Measurements from ENCODE around the gene DGKH.

Gene DGKH, protein sequence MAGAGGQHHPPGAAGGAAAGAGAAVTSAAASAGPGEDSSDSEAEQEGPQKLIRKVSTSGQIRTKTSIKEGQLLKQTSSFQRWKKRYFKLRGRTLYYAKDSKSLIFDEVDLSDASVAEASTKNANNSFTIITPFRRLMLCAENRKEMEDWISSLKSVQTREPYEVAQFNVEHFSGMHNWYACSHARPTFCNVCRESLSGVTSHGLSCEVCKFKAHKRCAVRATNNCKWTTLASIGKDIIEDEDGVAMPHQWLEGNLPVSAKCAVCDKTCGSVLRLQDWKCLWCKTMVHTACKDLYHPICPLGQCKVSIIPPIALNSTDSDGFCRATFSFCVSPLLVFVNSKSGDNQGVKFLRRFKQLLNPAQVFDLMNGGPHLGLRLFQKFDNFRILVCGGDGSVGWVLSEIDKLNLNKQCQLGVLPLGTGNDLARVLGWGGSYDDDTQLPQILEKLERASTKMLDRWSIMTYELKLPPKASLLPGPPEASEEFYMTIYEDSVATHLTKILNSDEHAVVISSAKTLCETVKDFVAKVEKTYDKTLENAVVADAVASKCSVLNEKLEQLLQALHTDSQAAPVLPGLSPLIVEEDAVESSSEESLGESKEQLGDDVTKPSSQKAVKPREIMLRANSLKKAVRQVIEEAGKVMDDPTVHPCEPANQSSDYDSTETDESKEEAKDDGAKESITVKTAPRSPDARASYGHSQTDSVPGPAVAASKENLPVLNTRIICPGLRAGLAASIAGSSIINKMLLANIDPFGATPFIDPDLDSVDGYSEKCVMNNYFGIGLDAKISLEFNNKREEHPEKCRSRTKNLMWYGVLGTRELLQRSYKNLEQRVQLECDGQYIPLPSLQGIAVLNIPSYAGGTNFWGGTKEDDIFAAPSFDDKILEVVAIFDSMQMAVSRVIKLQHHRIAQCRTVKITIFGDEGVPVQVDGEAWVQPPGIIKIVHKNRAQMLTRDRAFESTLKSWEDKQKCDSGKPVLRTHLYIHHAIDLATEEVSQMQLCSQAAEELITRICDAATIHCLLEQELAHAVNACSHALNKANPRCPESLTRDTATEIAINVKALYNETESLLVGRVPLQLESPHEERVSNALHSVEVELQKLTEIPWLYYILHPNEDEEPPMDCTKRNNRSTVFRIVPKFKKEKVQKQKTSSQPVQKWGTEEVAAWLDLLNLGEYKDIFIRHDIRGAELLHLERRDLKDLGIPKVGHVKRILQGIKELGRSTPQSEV

GRCh38 chr13:42048342-42048683 lies at the start of gene DGKH:
Gene DGKH, plus strand, starts transcription at chr13:42048648. Its CDS starts 126 bp downstream, at chr13:42048774.
- DNase-seq (ENCODE audit: low read depth): no peak

DNA sequence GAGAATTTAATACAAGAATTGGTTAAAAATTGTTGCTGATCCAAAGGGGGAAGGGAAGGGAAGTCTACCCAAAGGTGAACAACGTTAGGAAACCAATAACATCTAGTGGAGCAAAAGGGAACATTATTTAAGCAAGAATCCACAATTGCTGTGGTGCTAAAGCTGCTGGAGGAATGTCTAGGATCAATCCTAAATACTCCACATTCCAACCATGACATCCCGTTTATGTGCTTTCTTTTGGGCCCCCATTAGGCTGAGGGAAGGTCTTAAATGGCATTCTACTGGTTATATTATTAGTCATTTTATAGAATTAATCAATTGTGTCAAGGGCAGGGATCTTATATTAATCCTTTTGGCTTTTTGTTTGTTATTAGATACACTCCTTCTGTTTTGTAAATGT lies 47.6 kb upstream of the DGKH start:
- no peak for DNase-seq (ENCODE audit: low read depth)

- DNase-seq (ENCODE audit: low read depth): no peak
Measured at GRCh38 chr13:42001580-42001979, 46.9 kb upstream of the DGKH start.

DNA sequence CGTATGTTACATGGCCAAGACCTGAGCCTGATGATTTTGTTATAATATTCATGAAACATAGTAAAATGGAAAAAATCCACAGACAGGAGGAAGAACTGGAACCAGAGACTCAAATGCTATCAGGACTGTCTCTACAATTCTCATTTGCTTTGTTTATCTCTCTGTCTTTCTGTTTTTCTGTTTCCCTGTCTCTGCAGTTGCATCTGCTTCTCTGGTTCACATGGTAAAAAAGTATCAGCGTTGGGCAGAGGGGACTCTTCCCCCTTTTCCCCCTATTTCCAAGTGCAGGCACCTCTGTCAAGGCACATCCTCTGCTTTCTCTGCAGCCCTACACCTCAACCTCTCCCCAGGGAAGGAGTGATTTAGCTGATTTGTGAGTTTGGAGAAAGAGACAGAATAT lies 46.4 kb upstream of the DGKH start:
- DNase-seq (ENCODE audit: low read depth): no peak

GRCh38 chr13:42007844-42008243 lies 40.6 kb upstream of the DGKH start:
- DNase-seq (ENCODE audit: low read depth): no peak

DNA sequence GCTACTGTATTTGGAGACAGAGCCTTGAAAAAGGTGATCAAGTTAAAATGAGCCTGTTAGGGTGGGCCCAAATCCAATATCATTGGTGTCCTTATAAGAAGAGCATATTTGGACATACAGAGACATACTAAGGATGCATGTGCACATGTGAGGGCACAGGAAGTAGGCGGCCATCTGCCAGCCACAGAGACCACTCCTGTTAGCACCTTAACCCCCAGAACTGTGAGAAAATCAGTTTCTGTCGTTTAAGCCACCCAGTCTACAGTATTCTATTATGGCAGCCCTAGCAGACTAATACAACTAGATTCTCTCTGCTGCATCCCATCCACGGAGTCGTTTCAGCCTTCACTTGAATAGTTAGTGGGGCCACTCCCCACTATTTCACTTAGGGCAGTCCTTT lies 39.4 kb upstream of the DGKH start:
- DNase-seq (ENCODE audit: low read depth): no peak

DNA sequence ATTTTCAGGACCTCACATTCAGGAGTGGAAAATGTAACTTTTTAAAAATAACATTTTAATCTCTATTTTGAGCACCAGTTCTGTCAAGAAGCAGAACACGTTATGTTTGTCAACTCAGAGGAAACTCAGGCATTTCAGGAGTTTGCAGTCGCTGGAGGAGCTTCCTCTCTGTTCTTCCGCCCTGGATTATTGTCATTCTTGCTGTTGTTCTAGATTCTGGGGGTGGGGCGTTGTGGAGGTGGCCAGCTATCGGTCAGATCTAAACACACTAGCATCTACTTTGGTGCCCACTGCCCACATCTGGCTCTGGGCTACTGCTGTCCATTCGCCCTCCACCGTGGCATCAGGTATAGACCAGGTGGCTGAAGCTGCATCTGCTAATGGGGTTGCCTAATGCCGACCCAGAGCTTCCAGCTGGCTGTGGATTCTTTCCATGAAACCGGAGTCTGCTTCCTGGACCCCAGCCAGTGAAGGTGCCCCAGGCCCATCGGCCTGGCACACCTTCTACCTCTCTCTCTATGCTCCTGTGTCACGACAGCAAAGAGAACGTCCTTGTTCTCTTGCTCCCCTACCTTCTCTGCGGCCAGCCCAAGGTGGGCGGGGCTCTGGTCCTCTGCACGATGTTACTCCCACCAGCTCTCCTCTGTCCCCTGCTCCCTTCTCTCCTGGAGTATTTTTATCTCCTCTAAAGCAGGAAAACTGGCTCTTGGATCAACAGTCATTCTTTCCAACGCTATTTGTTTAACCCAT lies 36.7 kb upstream of the DGKH start:
- DNase-seq (ENCODE audit: low read depth): no peak

DNA sequence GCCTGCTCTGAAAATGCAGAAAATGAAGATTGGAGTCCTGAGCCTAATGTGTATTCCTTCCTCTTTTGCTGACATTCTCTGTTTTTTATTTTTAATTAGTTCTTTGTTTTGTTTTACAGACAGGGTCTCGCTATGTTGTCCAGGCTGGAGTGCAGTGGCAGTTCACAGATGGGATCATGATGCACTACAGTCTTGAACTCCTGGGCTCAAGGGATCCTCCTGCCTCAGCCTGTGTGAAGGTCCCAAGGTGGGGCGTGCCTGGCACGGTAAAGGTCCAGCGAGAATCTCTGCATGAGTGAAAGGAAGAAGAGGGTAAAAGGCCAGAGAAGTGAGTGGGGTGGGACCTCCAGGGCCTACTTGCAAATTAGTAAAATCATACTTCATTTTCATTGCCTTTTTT lies 34.3 kb upstream of the DGKH start:
- no peak for DNase-seq (ENCODE audit: low read depth)

GRCh38 chr13:42017264-42017663 lies 31.2 kb upstream of the DGKH start:
- no peak for DNase-seq (ENCODE audit: low read depth)

DNA sequence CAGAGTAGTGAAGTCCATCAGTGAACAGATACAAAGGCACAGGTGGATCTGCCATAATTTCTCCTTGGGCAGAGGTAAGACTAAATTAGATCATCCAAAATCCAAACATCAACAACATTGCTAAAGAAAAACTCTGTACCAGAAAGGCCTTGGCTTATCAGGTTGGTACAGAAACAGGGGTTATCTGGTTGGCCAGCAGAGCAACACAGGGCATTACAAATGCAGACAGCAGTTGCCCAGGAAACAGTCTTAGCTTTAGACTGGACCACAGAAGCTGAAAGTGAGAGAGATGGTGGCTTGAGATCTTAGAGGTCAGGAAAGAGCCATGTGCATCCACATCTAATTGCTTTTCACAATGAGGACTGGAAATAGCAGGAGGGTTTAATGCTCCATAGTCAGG lies 26.6 kb upstream of the DGKH start:
- DNase-seq (ENCODE audit: low read depth): no peak

DNA sequence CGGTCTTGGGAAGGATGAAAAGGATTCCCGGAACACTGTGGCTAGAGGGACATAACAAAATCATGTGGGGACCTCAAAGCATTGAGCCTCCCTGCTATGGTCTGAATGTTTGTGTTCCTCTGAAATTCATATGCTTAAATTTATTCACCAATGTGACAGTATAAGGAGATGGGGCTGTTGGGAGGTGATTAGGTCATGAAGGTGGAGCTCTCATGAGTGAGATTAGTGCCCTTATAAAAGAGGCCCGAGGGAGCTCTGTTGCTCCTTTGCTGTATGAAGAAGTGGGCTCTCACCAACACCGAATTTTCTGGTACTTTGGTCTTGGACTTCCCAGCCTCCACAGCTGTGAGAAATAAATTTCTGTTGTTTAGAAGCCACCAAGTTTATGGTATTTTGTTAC lies 26.1 kb upstream of the DGKH start:
- no peak for DNase-seq (ENCODE audit: low read depth)

- DNase-seq (ENCODE audit: low read depth): no peak
Measured at GRCh38 chr13:42022796-42023493, 25.5 kb upstream of the DGKH start.

DNA sequence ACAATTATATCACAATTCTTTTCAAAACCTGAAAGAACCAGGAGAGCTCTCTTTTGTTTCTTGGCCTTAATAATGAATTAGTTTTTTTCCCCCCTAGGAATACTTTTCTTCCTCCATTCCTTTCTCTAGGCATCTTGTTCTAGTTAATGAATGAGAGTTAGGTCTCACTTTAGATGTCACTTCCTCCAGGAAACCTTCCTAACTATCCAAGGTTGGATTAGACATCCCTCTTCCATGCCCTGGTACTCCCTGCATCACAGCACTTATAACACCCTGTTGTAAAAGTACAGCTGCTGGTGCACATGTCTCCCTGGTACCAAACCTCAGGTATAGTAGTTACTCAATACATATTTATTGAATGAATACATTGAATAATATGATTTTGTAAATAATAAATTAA lies 21.2 kb upstream of the DGKH start:
- no peak for DNase-seq (ENCODE audit: low read depth)

DNA sequence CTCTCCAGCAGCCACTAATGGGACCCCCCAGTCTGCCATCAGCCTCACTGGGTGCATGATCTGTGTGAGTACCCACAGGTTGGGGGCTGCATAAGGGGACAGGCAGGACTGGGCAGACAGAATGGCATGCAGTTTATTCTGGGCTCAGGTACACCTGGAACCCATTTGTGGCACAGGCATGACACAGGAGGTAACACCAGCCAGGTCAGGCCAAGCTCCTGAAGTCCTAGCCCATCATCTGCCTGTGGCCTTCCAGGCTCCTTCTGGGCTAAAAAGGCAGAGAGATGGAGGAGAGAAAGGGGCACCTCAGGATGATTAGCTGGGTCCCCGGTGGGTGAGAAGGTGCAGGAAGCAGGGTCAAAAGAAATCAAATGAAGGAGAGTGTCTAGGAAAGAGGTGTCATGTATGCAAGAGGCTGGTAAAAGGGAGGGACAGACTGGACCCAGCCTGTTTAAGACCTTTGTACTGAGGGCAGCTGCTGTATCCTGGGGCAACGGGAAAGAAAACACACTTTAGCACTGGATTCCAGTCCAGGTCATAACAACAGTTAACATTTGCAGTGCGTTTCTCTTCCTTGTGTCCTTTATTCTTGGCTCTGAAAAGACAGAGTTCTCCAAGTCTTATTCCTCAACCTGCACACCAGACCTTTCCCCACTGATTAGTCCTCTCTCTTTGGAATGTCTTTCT lies 20.2 kb upstream of the DGKH start:
- no peak for DNase-seq (ENCODE audit: low read depth)

- DNase-seq (ENCODE audit: low read depth): no peak
Measured at GRCh38 chr13:42035905-42036521, 12.4 kb upstream of the DGKH start.

DNA sequence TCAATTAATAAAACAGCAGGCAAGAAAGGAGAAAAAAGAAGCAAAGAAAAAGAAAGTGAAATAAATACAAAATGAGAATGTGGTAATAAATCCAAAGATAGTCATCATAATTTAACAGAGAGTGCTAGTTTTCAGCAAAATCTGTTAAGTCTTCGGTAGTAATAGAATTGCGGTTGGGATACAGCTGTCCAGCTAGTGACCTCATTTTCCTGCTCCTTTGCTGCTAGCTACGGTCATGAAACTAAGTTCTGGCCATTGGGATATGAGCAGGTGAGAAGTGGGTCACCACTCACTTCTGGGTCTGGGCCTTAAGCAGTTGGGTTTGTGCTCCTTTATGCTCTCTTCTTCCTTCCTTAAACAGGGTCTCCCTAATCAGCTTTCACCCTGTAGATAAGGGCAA lies 11.7 kb upstream of the DGKH start:
- DNase-seq (ENCODE audit: low read depth): no peak

DNA sequence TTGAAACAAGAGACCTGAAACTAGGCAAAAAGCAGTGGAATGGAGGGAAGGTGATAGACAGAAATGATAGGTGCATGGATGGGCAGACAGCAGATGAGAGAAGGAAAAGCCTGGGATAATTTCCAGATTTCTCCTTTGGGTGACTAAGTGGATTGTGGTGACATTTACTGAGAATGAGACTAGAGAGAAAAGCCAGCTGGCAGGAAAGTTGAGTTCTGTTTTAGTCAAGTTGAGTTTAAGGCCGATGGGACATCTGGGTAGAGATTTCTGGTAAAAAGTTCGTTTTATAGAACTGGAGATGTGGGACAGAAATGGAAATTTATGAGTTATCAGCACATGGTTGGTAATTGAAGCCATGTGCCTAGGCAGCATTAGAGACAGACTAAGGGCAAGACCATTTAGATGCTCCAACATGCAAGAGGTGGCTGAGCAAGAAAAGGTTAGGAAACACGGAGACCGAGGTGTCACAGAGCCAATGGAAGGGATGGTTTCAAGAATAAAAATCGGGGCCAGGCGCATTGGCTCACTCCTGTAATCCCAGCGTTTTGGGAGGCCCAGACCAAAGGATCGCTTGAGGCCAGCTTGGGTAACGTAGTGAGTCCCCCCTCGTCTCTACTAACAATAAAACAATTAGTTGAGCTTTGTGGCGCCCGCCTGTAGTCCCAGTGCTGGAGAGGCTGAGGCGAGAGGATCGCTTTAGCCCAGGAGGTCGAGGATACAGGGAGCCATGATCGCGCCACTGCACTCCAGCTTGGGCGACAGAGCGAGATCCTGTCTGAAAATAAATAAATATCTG lies 9.6 kb upstream of the DGKH start:
- no peak for DNase-seq (ENCODE audit: low read depth)

GRCh38 chr13:42039457-42039945 lies 8.9 kb upstream of the DGKH start:
- no peak for DNase-seq (ENCODE audit: low read depth)

Measured in stimulated activated CD8-positive, alpha-beta memory T cell treated with anti-CD3 and anti-CD28 coated beads, Interleukin-15, amount 100 ng/mL, for 24 hours (primary cell).